GM19372 (cell line): ENCODE data around the gene NME3.

ENCODE experiments used
- ATAC-seq: cut with Tn5 transposase; IDR thresholded peaks from one replicate; pipeline ENCODE4 v1.9.1; 2021; ENCODE audit warnings: mild to moderate bottlenecking, low read depth, moderate library complexity; ENCODE audit not compliant: unreplicated experiment

Gene NME3

GRCh38 chr16:1731073-1731472, 40.3 kb downstream of the NME3 start:
- ATAC-seq = no peak

GRCh38 chr16:1729445-1729844, 41.9 kb downstream of the NME3 start:
- ATAC-seq = no peak

DNA sequence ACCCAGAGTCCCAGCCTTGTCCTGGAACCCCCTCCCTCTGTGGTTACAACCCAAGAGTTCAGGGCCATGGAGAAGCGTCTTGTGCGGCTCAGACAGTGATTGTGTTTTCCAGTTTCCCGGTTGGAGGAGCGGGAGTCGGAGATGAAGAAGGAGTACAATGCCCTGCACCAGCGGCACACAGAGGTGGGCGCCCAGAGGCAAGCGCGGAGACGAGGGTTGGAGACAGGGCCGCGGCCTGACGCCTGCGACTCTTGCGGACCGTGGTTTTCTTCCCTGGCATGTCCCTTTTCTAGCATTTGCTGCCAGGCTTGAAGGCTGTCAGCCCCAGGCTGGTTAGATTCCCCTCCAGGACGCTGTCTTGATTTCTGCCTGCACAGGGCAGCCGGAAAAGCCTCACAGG, 42.3 kb downstream of the NME3 start:
- no peak for ATAC-seq

DNA sequence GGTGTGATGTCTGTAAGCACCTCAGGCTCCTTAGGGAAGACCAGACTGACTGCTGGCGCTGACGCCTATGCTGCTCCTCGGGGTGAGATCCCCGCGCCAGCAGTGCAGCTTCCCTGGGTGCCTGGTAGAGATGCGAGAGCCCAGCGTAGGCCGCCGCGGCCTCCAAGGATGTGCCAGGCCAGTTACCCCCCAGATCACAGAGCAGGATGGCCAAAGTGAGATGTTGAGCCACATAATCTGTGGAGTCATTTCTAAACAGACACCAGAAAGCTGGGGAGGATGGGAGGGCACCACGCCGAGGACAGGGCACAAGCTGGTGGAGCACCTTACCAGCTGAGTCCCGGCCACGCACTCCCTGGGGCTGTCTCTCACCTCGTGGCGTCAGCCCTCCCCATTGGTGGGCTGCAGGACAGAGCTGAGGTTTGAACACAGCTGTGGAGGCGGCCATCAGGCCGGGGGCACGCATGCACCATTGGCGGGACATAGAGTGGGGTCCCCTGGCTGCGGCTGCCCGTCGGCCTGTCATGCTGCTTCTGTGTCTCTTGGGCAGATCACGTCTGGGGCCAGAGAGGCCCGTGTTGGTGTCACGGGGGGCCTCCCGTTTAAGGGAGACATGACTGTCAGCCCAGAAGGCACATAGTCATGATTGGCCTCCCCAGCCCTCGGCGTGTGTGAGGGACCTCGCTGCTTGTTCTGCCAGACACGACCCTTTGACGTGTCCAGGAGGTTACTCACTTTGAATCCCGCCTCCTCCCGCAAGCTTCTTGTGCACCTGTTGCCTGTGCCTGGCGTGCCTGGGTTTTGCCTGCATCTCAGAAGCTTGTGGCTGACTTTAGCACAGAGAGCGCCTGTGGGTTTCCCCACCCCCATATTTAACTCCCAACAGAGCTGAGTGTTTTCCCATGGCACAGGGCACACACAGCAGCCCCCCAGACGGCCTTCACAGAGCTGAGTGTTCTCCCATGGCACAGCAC, 43.4 kb downstream of the NME3 start:
- no peak for ATAC-seq

DNA sequence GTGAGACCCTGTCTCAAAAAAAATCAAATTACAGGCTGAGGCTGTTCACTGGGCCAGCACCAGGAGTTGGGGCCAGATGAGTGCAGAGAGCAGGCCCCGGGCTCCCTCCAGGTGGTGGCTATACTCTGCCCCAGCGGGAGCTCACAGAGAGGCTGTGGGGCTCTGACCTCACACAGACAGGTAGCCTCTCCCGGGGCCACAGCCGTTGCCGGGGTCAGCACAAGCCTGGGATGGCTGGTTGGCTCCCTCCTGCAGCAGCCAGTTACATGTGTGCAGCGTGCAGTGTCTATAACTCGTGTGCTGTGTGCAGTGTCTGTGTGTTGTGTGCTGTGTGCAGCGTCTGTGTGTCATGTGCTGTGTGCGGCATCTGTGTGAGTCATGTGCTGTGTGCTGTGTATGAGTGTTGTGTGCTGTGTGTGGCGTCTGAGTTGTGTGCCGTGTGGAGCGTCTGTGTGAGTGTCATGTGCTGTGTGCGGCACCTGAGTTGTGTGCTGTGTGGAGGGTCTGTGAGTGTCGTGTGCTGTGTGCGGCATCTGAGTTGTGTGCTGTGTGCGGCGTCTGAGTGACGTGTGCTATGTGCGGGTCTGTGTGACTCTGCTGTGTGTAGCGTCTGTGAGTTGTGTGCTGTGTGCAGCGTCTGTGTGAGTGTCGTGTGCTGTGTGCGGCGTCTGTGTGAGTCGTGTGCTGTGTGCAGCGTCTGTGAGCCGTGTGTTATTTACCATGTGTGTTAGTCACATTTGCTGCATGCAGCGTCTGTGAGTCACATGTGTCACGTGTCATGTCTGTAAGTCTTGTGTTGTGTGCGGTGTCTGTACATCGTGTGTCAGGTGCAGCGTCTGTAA, 44.5 kb downstream of the NME3 start:
- no peak for ATAC-seq

DNA sequence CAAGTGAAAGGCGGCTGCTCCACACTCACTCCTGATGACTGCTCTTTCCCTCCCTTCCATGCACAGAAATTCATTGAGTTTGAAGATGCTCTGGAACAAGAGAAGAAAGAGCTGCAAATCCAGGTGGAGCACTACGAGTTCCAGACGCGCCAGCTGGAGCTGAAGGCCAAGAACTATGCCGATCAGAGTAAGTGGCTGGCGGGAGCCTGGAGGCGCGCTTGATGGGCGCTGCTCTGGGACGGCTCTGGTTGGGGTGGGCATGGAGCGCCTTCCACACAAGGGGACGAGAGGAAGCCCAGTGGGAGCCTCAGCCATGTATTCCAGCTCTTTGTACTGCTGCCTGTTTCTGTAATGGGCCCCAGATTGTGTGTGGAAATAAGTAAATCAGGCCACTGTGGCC, 46.9 kb downstream of the NME3 start:
- ATAC-seq = no peak

DNA sequence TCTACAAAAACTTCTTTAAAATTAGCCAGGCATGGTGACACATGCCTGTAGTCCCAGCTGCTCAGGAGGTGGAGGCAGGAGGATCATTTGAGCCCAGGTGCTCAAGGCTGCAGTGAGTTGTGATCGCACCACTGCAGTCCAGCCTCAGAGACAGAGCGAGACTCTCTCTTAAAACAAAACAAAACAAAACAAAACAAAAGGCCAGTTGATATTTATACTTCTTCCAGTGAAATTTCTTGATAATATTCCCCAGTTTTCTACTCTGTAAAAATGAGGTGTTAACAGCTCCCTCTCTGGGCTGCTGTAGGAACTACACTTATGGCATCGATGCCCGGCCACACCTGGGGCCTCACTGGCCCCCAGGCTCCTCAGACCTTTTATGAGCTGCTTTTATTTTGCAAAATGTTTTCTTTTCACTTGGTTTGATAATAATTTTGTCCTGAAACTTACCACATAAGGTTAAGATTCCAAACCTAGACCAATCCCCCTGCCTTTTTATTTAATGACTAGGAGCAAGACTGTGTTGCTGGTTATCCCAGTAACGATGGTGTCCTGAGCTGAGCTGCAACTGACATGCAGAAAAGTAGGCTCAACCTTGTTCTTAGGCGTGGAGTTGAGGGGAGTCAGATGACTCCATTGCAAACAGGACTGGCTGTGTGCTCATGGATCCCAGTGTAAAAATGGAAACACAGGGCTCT, 47.7 kb downstream of the NME3 start:
- ATAC-seq = no peak

- ATAC-seq = no peak
Measured at GRCh38 chr16:1721372-1721771, 50.0 kb downstream of the NME3 start.
